HEK293T (cell line): ENCODE measurements around the gene TLE4.

ENCODE experiments used
- ARNT ChIP-seq: fragments of 450-650 bp; IDR thresholded peaks from 2 replicates; pipeline ENCODE4 v1.6.1; 2017; ENCODE audit warnings: mild to moderate bottlenecking
- BHLHE40 ChIP-seq: fragments of 450-650 bp; IDR thresholded peaks from 2 replicates; pipeline ENCODE4 v1.6.1; 2016; ENCODE audit warnings: mild to moderate bottlenecking, moderate library complexity, borderline replicate concordance
- CTBP1 ChIP-seq: fragments of 450-650 bp; IDR thresholded peaks from 2 replicates; pipeline ENCODE4 v1.6.1; 2016; ENCODE audit warnings: borderline replicate concordance
- ELF4 ChIP-seq: fragments of 450-650 bp; IDR thresholded peaks from 2 replicates; pipeline ENCODE4 v1.6.1; 2017; ENCODE audit warnings: antibody characterized with exemption
- FOXK2 ChIP-seq: fragments of 450-650 bp; IDR thresholded peaks from 2 replicates; pipeline ENCODE4 v1.6.1; 2016; ENCODE audit warnings: mild to moderate bottlenecking
- FOXM1 ChIP-seq: fragments of 450-650 bp; IDR thresholded peaks from 2 replicates; pipeline ENCODE4 v1.6.1; 2017; ENCODE audit warnings: mild to moderate bottlenecking, borderline replicate concordance
- HDGF ChIP-seq: fragments of 450-650 bp; IDR thresholded peaks from 2 replicates; pipeline ENCODE4 v1.6.1; 2017; ENCODE audit warnings: antibody characterized with exemption, borderline replicate concordance
- NFRKB ChIP-seq: fragments of 450-650 bp; IDR thresholded peaks from 2 replicates; pipeline ENCODE4 v1.6.1; 2016; ENCODE audit warnings: mild to moderate bottlenecking, moderate library complexity
- SP1 ChIP-seq: fragments of 450-650 bp; IDR thresholded peaks from 2 replicates; pipeline ENCODE4 v1.6.1; 2017
- SUZ12 ChIP-seq: fragments of 450-650 bp; IDR thresholded peaks from 2 replicates; pipeline ENCODE4 v1.6.1; 2016; ENCODE audit warnings: mild to moderate bottlenecking
- TF ChIP-seq, protein P1 (sequence below): fragments of 450-650 bp; IDR thresholded peaks from 2 replicates; pipeline ENCODE4 v1.6.1; 2016

- no peak for TF ChIP-seq ARNT
- no peak for TF ChIP-seq NFRKB
- TF ChIP-seq BHLHE40 = no peak
- no peak for TF ChIP-seq SP1
- TF ChIP-seq FOXM1 = no peak
- no peak for TF ChIP-seq HDGF
- TF ChIP-seq CTBP1 = no peak
- TF ChIP-seq, protein P1, sequence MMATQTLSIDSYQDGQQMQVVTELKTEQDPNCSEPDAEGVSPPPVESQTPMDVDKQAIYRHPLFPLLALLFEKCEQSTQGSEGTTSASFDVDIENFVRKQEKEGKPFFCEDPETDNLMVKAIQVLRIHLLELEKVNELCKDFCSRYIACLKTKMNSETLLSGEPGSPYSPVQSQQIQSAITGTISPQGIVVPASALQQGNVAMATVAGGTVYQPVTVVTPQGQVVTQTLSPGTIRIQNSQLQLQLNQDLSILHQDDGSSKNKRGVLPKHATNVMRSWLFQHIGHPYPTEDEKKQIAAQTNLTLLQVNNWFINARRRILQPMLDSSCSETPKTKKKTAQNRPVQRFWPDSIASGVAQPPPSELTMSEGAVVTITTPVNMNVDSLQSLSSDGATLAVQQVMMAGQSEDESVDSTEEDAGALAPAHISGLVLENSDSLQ = no peak
- TF ChIP-seq ELF4 = no peak
- TF ChIP-seq FOXK2 = no peak
- TF ChIP-seq SUZ12 = no peak
Observed at GRCh38 chr9:79632705-79633104, 60.9 kb downstream of the TLE4 start.
